T-helper 1 cell treated with Interleukin-12 subunit alpha and Interleukin-12 subunit beta and Interleukin-4 antibody, amounts not matched to agents 30 ng/mL and 1 ng/mL, for 36 hours (primary cell): Measurements from ENCODE around the gene NID2. TPM values are rescaled to one million over a fixed set of nuclear protein-coding genes. Genes with fewer than 3 reads are reported as not detected.

Source experiments
- intact Hi-C: fragments of 100-400 bp; cut with micrococcal nuclease; formaldehyde crosslinking; loops from one replicate; pipeline ENCODE4 v1.15.1; 2024
- total RNA-seq: library from RNA; stranded (reverse); gene quantifications from 2 replicates; pipeline ENCODE4 v1.2.3, GENCODE V29; 2022

Gene NID2
- total RNA-seq, 1 donor from 2014 or later: 1.4 TPM

DNA sequence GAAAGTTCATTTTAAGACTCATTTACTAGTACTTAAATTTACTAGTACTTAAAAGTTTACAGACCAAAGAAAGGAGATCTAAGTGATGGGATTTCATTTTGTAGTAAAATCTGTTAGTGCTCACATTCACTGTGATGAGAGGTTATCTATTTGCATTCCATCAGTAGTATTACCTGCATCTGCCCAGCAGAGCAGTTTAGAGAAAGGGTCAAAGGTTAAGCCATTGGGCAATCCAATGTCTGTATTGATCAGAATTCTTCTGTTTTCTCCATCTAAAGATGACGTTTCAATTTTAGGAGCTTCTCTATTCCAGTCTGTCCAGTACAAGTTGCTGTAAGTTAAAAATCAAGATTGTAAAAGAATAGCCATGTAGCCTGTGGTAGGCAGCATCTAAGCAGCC is 61.2 kb downstream of the NID2 start:
- intact Hi-C loops: no loop called here

DNA sequence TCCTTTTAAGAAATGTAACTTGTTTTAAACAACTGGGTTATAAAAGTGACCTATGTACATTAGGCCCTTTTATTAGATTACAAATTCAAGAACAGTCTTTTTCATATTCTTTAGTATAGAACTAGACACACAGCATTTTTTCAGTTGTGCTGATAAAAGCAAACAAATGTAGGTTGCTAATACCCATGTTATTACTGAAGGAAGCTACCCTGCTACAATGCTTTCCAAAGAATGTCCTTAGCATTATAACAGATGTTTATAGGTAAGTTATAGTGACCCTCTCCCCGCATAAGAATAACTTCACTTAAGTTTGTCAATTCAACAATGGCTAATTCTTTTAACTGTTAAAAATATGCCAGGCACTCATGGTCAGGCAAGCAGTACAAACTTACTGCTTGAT is 61.6 kb downstream of the NID2 start:
- intact Hi-C loops: no loop called here

DNA sequence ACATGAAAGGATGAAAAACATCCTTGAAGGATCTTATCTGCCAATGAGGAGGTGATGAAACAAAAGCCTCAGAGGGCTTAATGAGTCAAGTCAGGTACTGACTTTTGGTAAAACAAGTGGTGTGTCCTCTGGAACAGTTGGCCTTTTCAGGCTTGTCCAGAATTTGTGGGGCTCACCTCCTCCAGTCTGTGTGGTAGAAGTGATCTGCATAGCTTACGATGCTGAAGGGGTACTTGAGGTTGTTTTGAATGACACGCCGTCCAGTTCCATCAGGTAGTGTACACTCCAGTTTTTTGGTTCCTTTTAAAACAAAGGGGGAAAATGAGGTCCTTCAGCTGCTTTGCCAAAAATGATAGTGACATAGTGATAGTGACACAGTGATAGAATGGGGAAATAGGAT is 62.5 kb downstream of the NID2 start:
- intact Hi-C loops: no loop called here

DNA sequence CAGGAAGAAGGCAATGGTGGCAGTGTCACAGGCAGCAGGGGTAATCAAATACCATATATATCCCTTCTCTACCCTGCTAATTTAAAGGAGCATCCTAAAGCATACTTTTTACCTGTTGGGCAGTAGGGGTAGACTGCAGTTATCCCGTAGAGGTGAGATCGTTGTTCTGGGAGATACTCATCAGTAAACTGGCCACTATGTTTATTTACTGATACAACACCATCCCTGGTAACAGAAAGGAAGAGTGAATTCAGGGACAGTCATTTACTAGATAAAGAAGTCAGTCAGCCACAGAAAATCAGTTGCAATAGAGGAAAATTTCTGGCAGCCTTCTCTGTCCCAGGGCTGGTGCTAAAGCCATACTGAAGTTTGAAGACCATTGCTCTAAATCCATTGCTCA is 63.2 kb downstream of the NID2 start:
- intact Hi-C loops: no loop called here

DNA sequence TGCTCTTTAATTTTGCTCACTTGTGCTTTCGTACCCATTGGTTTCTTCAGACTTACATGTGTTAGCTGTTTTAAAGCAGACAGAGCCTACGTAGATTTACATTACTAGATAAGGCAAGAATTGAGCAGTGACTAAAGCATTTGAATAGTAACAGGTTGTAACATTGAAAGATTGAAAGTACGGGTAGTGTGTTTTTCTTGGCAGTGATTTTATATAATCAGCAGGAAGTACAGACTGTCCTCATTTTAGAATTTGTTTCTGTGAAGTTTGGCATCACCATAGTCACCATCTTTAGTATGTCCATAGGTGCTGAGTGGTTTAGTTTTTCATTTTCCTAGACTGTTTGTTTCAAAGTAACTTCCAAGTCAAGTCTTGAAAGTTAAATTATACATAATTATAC is 65.5 kb downstream of the NID2 start:
- intact Hi-C loops: no loop called here

DNA sequence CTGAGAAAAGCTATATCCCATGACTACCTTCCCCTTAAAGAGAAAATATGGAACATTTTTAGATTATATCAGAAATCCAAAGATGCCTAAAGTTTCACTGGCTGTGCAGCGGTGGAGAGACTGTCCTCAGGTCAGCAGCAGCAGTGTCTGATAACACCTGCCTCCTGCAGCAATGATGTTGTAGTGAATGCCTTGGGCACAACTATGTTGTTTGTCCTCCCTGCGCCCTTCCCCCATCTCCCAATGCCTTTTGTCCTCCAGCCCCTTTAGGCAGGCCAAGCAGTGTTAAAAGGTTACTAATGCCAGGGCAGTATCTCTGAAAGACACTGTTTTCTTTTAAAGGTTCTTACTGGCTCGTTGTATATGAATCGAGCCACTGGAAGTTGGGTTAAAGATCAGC is 66.3 kb downstream of the NID2 start:
- intact Hi-C loops: no loop called here

DNA sequence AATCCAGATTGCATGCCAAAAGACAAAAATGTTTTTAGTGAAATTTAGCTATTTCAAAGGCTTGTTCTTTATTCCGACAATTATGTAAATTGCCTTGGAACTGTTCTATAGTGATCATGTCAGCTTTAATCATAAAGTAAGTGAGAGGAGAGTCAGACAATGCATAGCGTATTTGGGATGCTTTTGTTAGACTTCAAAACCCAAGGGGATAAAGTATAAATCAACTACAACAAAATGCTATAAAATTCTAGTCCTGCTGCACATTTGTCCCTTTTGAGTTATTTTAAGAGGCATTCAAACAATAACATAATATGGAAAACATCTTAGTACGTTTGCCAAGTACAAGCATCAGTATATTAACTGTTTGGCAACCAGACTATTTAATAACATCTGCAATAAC is 68.2 kb downstream of the NID2 start:
- intact Hi-C loops: no loop called here

DNA sequence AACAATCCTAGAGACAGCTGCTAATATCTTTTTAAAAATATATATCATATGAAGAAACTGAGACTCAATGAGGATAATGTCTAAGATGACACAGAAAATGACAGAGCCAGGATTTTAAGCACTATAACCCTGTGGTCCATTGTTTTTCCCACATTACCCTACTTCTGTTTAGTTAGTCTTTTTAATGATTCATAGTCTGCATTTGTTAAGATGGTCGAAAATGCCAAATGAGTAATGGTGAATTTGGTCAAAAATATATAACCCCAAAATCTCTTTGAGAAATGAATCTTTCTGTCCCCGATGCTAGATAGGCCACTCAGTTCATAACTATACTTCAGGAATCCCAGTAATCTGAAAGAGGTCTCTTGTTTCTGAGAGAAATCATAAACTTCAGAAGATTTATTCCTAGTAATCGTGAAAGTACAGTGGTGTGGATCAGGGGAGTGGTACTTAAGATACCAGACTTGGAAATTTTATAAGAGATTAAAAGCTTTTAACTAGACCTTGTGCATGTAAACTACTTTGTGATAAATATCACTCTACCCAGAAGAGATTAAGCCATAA is 68.8 kb downstream of the NID2 start:
- intact Hi-C loops: no loop called here

DNA sequence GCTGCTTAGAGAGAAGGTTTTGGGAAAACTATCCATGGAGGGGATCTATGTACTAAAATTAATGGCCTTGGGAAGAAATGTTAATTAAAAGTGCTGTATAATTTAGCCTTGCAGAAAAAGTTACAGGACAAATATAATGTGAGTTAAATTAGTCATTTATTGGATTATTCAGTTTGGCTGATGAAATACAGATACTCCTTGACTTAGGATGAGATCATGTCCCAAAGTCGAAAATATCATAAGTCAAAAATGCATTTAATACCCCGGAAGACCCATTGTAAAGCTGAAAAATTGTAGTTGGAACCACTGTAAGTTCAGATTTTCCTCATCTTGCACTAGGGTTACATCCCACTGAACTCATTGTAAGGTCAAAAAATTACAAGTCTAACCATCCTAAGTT is 69.8 kb downstream of the NID2 start:
- intact Hi-C loops: loop anchor here (5.0 to 10.0 kb wide), 4 partner anchors 68 to 1174 kb away; partner anchors contain the start of genes NID2 and PTGER2

DNA sequence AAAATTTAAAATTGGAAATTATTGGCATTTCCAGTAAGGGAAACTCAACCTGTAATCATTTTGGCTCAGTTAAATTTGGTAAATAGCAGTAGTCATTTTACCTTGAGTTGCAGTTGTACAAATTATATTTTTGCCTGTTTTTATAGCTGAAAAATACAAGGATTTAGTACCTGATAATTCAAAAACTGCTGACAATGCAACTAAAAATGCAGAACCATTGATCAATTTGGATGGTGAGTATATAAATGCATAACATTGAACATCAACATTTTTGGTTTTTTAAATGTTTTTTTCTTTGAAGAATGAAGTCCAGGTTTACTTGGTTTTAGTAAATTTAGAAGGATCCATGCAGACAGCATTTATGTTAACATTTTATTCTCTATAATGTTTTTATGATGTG is 70.5 kb downstream of the NID2 start:
- intact Hi-C loops: loop anchor here (5.0 to 10.0 kb wide), 4 partner anchors 69 to 1174 kb away; partner anchors contain the start of genes NID2 and PTGER2

DNA sequence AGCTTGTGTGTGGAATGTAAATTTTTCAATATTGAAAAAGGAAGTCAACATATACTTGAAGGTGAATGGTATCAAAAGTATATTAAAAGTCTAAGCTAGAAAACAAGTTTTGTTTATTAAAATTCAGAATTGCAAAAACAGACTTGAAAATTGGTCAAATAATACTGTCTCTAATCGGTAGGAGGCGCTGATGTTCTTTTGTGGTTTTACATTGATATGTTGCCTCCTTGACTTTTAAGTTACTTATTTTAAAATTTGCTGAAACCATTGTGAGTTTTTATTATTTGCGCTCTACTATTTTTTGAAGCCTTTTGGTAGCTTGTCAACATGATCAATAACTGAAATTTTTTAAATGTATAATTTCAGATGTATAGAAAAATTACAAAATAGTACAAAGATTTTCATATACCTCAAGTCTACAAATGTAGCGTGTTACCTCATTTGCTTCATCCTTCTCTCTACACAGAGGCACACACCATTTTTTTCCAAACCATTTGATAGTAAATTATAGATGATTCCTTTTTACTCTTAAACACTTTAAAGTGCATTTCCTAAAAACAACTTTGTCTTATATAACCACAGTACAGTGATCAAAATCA is 72.6 kb downstream of the NID2 start:
- intact Hi-C loops: loop anchor here (1.0 to 10.0 kb wide), 10 partner anchors 25 to 1171 kb away; partner anchors contain the start of genes NID2 and PTGER2

DNA sequence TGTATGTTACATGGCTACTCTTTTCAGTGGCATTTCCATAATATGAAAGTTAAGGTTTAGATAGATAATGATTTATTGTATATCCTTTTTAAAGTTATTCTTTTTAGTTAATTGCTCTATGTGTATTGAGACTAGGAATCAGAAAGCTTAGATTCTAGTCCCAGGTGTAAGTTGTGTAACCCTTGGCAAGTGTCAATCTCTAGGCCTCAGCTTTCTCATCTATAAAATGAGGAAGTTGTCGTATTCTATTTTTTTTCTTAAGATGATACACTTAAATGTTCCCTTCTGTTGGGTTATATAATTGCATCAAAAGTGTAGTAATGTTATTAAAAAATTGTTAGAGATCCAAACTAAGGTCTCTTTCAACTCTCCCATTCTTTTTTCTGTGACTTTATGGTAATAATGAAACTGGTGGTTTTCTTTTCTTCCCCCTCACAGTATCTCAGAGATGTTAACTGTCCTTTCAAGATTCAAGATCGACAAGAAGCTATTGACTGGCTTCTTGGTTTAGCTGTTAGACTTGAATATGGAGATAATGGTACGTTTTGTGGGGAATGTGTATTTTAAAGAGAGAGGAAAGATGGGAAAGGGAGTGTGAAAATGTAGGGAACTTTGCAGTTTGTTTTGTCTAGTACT is 75.5 kb downstream of the NID2 start:
- intact Hi-C loops: loop anchor here (5.0 to 10.0 kb wide), 4 partner anchors 661 to 1169 kb away; partner anchors contain the start of gene DDHD1

DNA sequence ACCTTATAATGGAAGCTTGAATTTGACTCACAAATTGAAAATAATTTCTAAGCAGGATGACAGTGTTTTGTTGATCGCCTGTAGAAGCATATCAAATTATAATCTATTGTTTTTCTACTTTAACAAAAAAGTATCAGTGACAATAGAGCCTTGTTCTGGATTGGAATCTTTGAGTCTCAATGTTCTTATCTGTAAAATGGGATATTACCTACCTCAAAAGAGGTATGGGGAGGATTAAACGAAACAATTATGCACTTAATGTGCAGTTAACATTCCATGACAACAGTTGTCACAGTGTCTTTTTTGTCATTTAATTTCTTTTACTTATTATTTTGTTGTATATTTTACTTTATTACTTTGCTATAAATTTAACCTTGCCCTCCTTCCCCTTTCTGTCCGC is 78.4 kb downstream of the NID2 start:
- intact Hi-C loops: loop anchor here (5.0 to 10.0 kb wide), 4 partner anchors 664 to 1166 kb away; partner anchors contain the start of gene DDHD1

DNA sequence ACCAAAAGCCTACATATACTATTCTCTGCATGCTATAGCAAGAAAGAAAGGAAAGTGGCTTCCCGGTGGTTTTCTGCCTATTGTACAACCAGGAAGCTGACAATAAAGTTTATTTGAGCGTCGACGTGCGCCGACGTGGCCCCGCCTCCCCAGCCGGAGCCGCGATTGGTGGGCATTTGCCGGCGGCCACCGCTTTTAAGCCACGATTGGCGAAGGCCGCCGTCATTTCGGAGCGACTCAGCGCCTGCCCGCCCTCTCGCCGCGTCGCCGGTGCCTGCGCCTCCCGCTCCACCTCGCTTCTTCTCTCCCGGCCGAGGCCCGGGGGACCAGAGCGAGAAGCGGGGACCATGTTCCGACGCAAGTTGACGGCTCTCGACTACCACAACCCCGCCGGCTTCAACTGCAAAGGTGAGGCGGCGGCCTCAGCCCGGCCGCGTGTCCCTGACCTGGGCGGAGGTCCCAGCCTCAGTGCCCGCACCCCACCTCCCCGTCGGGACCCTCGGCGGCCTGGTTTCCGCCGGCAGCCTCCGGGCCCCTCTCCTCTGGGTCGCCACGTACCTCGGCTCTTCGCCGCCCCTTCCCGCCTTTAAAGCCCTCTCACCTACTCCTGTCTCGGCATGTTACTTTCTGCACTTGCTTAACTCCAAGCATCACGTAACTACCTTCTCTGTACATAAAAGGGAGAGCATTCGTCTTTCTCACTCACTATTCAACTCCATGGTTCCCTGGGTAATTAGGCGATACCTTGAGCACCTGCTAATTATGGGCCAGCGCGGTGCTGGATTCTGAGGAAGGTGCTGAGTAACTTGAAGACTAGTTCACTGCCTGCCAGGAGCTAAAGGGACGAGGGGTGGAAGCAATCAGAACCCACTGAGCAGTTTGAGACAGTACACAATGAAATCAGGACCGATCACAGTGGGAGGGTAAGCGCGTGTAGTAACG is 79.3 kb downstream of the NID2 start, which contains the start of gene RTRAF:
Gene RTRAF (plus strand): TSS at position 254 of the 942 bp plus-strand sequence. CDS start 94 bp downstream, at position 348.
- intact Hi-C loops: loop anchor here (1.0 to 10.0 kb wide), 13 partner anchors 10 to 1165 kb away; partner anchors contain the start of genes DDHD1, FRMD6, GNG2 and GNPNAT1

DNA sequence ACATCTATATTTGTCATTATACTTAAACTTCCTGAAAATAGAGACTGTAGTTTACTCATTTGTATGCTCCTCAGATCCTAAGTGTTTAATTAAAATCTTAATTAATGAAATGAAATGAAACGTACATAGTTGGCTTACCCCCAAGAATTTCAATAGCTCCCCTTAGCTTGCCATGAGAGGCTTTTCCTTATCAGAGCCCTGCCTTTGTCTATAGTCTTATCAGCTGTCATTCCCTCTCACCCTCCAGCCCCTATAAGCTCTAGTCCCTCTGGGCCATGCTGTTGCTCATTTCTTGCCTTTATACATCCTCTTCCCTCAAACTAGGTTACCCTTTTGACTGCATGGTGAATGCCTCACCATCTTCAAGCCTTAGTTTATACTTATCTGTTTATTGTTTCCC is 80.6 kb downstream of the NID2 start:
- intact Hi-C loops: loop anchor here (2.0 to 5.0 kb wide), 3 partner anchors 365 to 803 kb away; partner anchors contain the start of genes GNPNAT1 and TMX1

DNA sequence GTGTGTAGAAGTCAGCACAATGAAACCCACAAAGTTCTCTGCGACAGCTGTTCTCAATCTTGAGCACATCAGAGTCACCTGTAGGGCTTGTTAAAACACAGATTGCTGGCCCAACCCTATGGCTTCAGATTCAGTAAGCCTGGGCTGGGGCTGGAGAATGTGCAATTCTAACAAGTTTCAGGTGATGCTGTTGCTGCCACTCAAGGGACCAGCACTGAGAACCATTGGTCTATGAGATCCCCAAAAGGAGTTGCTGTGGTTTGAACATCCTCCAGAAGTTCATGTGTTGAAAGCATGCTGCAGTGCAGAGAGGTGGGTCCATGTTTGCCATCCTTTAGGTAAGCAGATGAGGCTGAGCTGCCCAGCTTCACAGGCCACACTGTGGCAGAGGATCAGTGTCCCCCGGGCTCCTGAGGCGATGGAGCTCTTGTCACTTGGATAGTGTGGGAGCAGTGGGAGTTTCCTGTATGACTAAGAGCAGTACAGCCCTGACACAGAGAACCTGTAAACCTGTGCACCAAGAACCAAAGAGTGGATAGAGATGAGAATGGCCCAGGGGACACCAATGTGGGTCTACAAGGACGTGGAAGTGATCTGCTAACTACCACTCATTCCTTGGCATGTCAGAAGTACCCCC is 87.5 kb downstream of the NID2 start:
- intact Hi-C loops: no loop called here

DNA sequence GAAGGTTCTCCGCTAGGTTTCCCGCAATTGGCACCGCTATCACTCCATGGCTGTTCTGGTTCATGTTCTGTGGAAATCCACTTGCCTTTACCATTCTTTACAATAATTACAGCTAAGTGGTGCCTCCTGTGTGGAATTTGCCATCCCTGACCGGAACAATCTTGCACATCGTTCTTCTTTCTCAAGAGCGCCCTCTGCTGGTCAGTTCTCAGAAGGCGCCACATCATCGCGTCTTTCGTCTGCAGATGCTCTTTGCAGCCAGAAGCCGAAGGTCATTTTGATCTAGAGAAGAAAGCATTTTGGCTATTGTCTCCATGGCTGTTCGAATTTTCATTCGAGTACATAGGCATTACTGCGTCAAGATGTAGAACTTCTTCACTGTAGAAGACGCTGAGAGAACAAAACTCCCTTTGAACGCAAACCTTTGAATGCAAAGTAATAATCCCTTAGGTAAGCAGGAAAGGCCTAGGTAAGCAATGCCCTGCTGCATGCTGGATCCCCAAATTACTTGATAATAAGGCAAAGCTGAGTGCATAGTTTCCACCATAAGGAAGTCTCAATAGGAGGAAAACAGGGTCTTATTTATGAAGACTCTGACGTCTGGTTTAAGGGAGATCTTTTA is 89.7 kb downstream of the NID2 start:
- intact Hi-C loops: loop anchor here (1.0 to 5.0 kb wide), 7 partner anchors 10 to 694 kb away; partner anchors contain the start of gene RTRAF

DNA sequence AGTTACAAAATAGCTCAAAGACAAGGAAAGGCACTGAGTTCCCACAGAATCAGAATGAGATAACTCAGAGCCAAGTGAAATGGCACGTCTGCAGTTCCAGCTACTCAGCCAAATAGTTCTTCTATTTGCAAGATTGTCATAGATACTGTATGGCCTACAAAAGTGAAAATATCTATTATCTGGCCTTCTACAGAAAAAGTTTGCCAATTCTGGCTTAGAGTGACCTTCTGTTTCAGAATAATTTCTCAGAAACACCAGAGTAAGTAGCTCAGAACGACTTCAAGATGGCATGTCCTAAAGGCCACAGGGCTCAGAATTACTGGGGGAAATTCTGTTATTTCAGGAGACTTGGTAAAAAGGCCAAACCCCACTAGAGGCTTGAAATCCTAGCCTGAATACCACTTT is 90.2 kb downstream of the NID2 start:
- intact Hi-C loops: loop anchor here (1.0 to 5.0 kb wide), 7 partner anchors 11 to 694 kb away; partner anchors contain the start of gene RTRAF

DNA sequence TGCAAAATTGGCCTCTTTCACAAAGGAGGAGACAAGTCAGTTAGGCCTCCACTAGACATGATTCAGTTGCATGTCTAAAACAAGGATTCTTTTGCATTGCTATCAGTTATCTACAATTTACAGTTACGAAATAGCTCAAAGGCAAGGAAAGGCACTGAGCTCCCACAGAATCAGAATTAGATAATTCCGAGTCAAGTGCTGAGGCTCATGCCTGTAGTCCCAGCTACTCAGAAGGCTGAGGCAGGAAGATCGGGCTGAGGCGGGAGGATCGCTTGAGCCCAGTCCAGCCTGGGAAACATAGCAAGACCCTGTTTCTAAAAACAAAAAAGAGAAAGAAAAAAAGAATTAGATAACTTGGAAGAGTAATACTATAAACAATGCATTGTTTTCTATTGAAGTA is 91.8 kb downstream of the NID2 start:
- intact Hi-C loops: loop anchor here (5.0 kb wide), 1 partner anchor 150 kb away; no protein-coding TSS in a partner anchor

DNA sequence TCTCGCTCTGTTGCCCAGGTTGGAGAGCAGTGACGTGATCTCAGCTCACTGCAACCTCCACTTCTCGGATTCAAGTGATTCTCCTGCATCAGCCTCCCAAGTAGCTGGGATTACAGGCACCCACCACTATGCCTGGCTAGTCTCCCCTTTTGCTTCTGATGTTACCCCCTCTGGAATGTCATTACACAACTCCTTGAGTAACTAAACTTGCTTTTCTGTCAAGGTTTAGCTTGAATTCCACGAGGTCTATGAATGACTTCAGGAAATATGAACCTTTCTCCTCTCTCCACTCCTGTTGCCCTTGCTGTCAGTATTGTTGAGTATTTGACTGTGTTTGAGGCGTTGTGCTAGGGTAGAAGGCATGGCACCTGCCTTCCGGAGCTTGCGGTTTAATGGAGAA is 96.3 kb downstream of the NID2 start:
- intact Hi-C loops: no loop called here
